ENCODE data around the gene NFIB.

DNA sequence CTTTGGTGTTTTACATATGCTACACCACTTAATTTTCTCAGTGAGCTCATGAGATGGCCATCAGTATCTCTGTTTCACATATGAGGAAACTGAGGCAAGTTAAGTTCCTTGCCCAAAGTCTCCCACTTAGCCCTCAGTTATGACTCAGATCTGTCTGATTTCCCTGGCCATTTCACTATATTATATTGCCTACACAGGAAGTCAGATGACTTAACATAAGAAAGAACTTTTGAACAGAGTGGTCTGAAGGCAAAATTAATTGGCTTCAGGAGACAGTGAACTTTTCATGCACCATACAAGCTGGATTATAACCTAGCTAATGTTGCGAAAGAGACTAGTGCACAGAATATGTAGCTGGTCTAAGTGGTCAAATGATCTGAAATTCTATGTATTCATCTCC, 221.6 kb downstream of the NFIB start:
- TF ChIP-seq, protein P1, sequence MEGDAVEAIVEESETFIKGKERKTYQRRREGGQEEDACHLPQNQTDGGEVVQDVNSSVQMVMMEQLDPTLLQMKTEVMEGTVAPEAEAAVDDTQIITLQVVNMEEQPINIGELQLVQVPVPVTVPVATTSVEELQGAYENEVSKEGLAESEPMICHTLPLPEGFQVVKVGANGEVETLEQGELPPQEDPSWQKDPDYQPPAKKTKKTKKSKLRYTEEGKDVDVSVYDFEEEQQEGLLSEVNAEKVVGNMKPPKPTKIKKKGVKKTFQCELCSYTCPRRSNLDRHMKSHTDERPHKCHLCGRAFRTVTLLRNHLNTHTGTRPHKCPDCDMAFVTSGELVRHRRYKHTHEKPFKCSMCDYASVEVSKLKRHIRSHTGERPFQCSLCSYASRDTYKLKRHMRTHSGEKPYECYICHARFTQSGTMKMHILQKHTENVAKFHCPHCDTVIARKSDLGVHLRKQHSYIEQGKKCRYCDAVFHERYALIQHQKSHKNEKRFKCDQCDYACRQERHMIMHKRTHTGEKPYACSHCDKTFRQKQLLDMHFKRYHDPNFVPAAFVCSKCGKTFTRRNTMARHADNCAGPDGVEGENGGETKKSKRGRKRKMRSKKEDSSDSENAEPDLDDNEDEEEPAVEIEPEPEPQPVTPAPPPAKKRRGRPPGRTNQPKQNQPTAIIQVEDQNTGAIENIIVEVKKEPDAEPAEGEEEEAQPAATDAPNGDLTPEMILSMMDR (conservative IDR thresholded peaks at IDR 0.05; ENCODE audit: low read length), result no peak
- no peak for TF ChIP-seq EZH2phosphoT487 (IDR thresholded peaks at IDR 0.05; ENCODE audit: borderline replicate concordance)
